GM23338 (cell line): ENCODE results near the gene AKAP9. TPM values are rescaled to one million over a fixed set of nuclear protein-coding genes. Genes with fewer than 3 reads are reported as not detected.
"Not testable (repeated sequence)": the region's sequence is repeated elsewhere in the genome, so short reads cannot be mapped to it uniquely, and the experiment has no call there.

ENCODE experiments used
- ATAC-seq: fragments of 200-7000 bp; cut with Tn5 transposase; 3 replicates; pipeline ENCODE4 v1.9.1; 2020
- DNase-seq: peaks from one replicate; pipeline ENCODE4 v3.0.0-alpha.2; 2015; ENCODE audit warnings: low spot score
- H2AFZ ChIP-seq: fragments of 200-600 bp; sonication (generic); 2 replicates; pipeline ENCODE4 v1.8.0; 2016; ENCODE audit warnings: antibody characterized with exemption, mild to moderate bottlenecking, moderate library complexity
- H3F3A ChIP-seq: fragments of 200-600 bp; sonication (generic); replicated peaks from 2 replicates; pipeline ENCODE4 v1.8.0; 2017; ENCODE audit warnings: antibody characterized with exemption, mixed run types, low read depth
- H3K27ac ChIP-seq: fragments of 200-600 bp; sonication (generic); 2 replicates; pipeline ENCODE4 v1.6.1; 2016; ENCODE audit warnings: low read depth
- H3K27me3 ChIP-seq: fragments of 200-600 bp; sonication (generic); 2 replicates; pipeline ENCODE4 v1.8.0; 2016; ENCODE audit warnings: mild to moderate bottlenecking, mixed run types, moderate library complexity; ENCODE audit not compliant: insufficient read depth
- H3K36me3 ChIP-seq: fragments of 200-600 bp; sonication (generic); 2 replicates; pipeline ENCODE4 v1.8.0; 2016; ENCODE audit warnings: mild to moderate bottlenecking; ENCODE audit not compliant: insufficient read depth
- H3K4me1 ChIP-seq: fragments of 200-600 bp; sonication (generic); 2 replicates; pipeline ENCODE4 v1.8.0; 2016; ENCODE audit warnings: mild to moderate bottlenecking, moderate library complexity; ENCODE audit not compliant: insufficient read depth
- H3K4me2 ChIP-seq: fragments of 200-600 bp; sonication (generic); 2 replicates; pipeline ENCODE4 v1.7.1; 2017; ENCODE audit warnings: mixed run types
- H3K4me3 ChIP-seq: fragments of 200-600 bp; sonication (generic); 2 replicates; pipeline ENCODE4 v1.6.1; 2016; ENCODE audit warnings: mixed run types
- H3K79me2 ChIP-seq: fragments of 200-600 bp; sonication (generic); replicated peaks from 2 replicates; pipeline ENCODE4 v1.8.0; 2017; ENCODE audit warnings: mild to moderate bottlenecking; ENCODE audit not compliant: insufficient read depth
- H3K9me2 ChIP-seq: fragments of 200-600 bp; sonication (generic); 2 replicates; pipeline ENCODE4 v1.8.0; 2017; ENCODE audit not compliant: insufficient read depth
- H4K20me1 ChIP-seq: fragments of 200-600 bp; sonication (generic); replicated peaks from 2 replicates; pipeline ENCODE4 v1.8.0; 2017; ENCODE audit warnings: mild to moderate bottlenecking; ENCODE audit not compliant: insufficient read depth
- H3K27ac Mint-ChIP-seq: 2 replicates; pipeline ENCODE4 v1.8.0; 2020; ENCODE audit warnings: inconsistent platforms, mild to moderate bottlenecking, moderate library complexity, mixed read lengths
- H3K27me3 Mint-ChIP-seq: 3 replicates; pipeline ENCODE4 v1.8.0; 2022; ENCODE audit warnings: low read depth, mild to moderate bottlenecking, moderate library complexity, mixed read lengths, inconsistent platforms; ENCODE audit not compliant: insufficient read depth, poor library complexity
- H3K36me3 Mint-ChIP-seq: 3 replicates; pipeline ENCODE4 v1.8.0; 2021; ENCODE audit warnings: low read depth, mild to moderate bottlenecking, inconsistent platforms, moderate library complexity, mixed read lengths
- H3K4me1 Mint-ChIP-seq: 3 replicates; pipeline ENCODE4 v1.8.0; 2020; ENCODE audit warnings: mild to moderate bottlenecking, inconsistent platforms, mixed read lengths
- H3K4me3 Mint-ChIP-seq: 3 replicates; pipeline ENCODE4 v1.8.0; 2021; ENCODE audit warnings: moderate library complexity, mild to moderate bottlenecking, inconsistent platforms, mixed read lengths
- H3K9me3 Mint-ChIP-seq: 3 replicates; pipeline ENCODE4 v1.8.0; 2020; ENCODE audit warnings: moderate library complexity, mild to moderate bottlenecking, inconsistent platforms, mixed read lengths
- CREB1 ChIP-seq: fragments of 250-450 bp; sonication (Bioruptor Pico); IDR thresholded peaks from 2 replicates; pipeline ENCODE4 v1.5.0; 2020; ENCODE audit warnings: low read depth, mild to moderate bottlenecking, moderate library complexity
- ETS1 ChIP-seq: IDR thresholded peaks from 2 replicates; pipeline ENCODE4 v1.6.1; 2016; ENCODE audit warnings: antibody characterized with exemption
- EZH2 ChIP-seq: fragments of 200-600 bp; sonication (generic); IDR thresholded peaks from one replicate; pipeline ENCODE4 v1.8.0; 2017; ENCODE audit warnings: antibody characterized with exemption, mild to moderate bottlenecking, low read depth; ENCODE audit not compliant: unreplicated experiment
- EZH2phosphoT487 ChIP-seq: fragments of 200-600 bp; sonication (generic); IDR thresholded peaks from one replicate; pipeline ENCODE4 v1.8.1; 2018; ENCODE audit warnings: antibody characterized with exemption; ENCODE audit not compliant: unreplicated experiment
- JUNB ChIP-seq: IDR thresholded peaks from one replicate; pipeline ENCODE4 v1.6.1; 2016; ENCODE audit warnings: antibody characterized with exemption; ENCODE audit not compliant: unreplicated experiment
- NANOG ChIP-seq: IDR thresholded peaks from 2 replicates; pipeline ENCODE4 v1.6.1; 2016; ENCODE audit warnings: antibody characterized with exemption, borderline replicate concordance
- POLR2AphosphoS5 ChIP-seq: IDR thresholded peaks from 2 replicates; pipeline ENCODE4 v1.6.1; 2016; ENCODE audit warnings: antibody characterized with exemption, low read depth
- REST ChIP-seq: IDR thresholded peaks from one replicate; pipeline ENCODE4 v1.6.1; 2018; ENCODE audit warnings: antibody characterized with exemption; ENCODE audit not compliant: unreplicated experiment
- ZNF114 ChIP-seq: fragments of 250-450 bp; sonication (Bioruptor Pico); IDR thresholded peaks from 2 replicates; pipeline ENCODE4 v1.5.0; 2020; ENCODE audit warnings: mild to moderate bottlenecking, moderate library complexity
- ZNF331 ChIP-seq: fragments of 250-450 bp; sonication (Bioruptor Pico); IDR thresholded peaks from 2 replicates; pipeline ENCODE4 v1.5.0; 2020; ENCODE audit warnings: low read depth, mild to moderate bottlenecking, moderate library complexity
- polyA plus RNA-seq: library from polyadenylated mRNA; unstranded; fragments of >200 nt; fragmentation: Nextera tagmentation; extraction: Ambion mirVana; gene quantifications from 2 replicates; pipeline ENCODE4 v1.2.1, GENCODE V29; 2016
- total RNA-seq: library from RNA; depleted of rRNA; stranded (reverse); fragments of >200 nt; shearing (Covaris generic); gene quantifications from 2 replicates; pipeline ENCODE4 v1.2.3, GENCODE V29; 2014

AKAP9 gene
- total and polyA plus RNA-seq, 2 experiments from 2014 or later: 33.5 to 67.4 TPM

GRCh38 chr7:92141161-92141560 is 200.5 kb downstream of the AKAP9 start:
- no peaks in the 10 kb centered on the region for H3K27me3 Mint-ChIP-seq
- H3K9me2 ChIP-seq: no peaks in the 10 kb centered on the region
- H3K27ac ChIP-seq: no peak overlapping the region
- H3K4me2 ChIP-seq: no peak overlapping the region
- no peaks in the 10 kb centered on the region for H3K4me1 Mint-ChIP-seq
- H3K36me3 ChIP-seq: no peaks in the 10 kb centered on the region
- no peaks in the 10 kb centered on the region for H3K79me2 ChIP-seq
- ATAC-seq (no peak), DNase-seq (no peak)
- H3K4me3 ChIP-seq: no peak overlapping the region
- H4K20me1 ChIP-seq: no peaks in the 10 kb centered on the region
- no peak for TF ChIP-seq CREB1 (CRISPR knock-in tag)
- H3K27ac Mint-ChIP-seq: no peak overlapping the region
- no peaks in the 10 kb centered on the region for H3K4me1 ChIP-seq
- no peaks in the 10 kb centered on the region; the same call in 2 of the 3 replicates for H3K36me3 Mint-ChIP-seq
- H2AFZ ChIP-seq: no peak overlapping the region
- no peaks in the 10 kb centered on the region for H3K27me3 ChIP-seq
- no peaks in the 10 kb centered on the region for H3F3A ChIP-seq
- H3K4me3 Mint-ChIP-seq: no peak overlapping the region
- H3K9me3 Mint-ChIP-seq: peaks cover 23% of the 10 kb centered on the region; the same call in 2 of the 3 replicates

GRCh38 chr7:92142791-92143190 is 202.1 kb downstream of the AKAP9 start:
- H3K36me3 ChIP-seq, H3K27me3 Mint-ChIP-seq, H3K36me3 Mint-ChIP-seq, H3K4me2 ChIP-seq, H3K9me2 ChIP-seq, H3K4me3 Mint-ChIP-seq, DNase-seq, H3F3A ChIP-seq, ATAC-seq, H3K4me1 Mint-ChIP-seq, H3K27ac Mint-ChIP-seq, H3K79me2 ChIP-seq, H3K4me1 ChIP-seq, H3K4me3 ChIP-seq, H2AFZ ChIP-seq, H4K20me1 ChIP-seq, H3K27ac ChIP-seq, H3K27me3 ChIP-seq: not testable (repeated sequence)
- H3K9me3 Mint-ChIP-seq: peaks cover 23% of the 10 kb centered on the region; the same call in 2 of the 3 replicates

GRCh38 chr7:92143192-92143880 is 202.7 kb downstream of the AKAP9 start:
- not testable (repeated sequence) for DNase-seq, ATAC-seq, H3K36me3 Mint-ChIP-seq, H3K4me2 ChIP-seq, H3K9me2 ChIP-seq, H3K27me3 ChIP-seq, H2AFZ ChIP-seq, H3K4me1 Mint-ChIP-seq, H3K36me3 ChIP-seq, H3K27ac Mint-ChIP-seq, H3K27me3 Mint-ChIP-seq, H3K4me3 Mint-ChIP-seq, H3K27ac ChIP-seq, H4K20me1 ChIP-seq, H3K79me2 ChIP-seq, H3K4me1 ChIP-seq, H3K4me3 ChIP-seq, H3F3A ChIP-seq
- H3K9me3 Mint-ChIP-seq: peaks cover 23% of the 10 kb centered on the region; the same call in 2 of the 3 replicates

- H3K36me3 ChIP-seq: no peaks in the 10 kb centered on the region
- no peak for TF ChIP-seq EZH2
- no peak for TF ChIP-seq CREB1 (CRISPR knock-in tag)
- no peak for TF ChIP-seq REST
- TF ChIP-seq ETS1: no peak
- TF ChIP-seq ZNF331 (CRISPR knock-in tag): no peak
- TF ChIP-seq NANOG: no peak
- no peak for TF ChIP-seq JUNB
- TF ChIP-seq EZH2phosphoT487: no peak
- TF ChIP-seq ZNF114 (CRISPR knock-in tag): no peak
- TF ChIP-seq POLR2AphosphoS5: no peak
Measured at GRCh38 chr7:92149736-92150239, 209.1 kb downstream of the AKAP9 start.

More at GRCh38 chr7:92149736-92150239, 209.1 kb downstream of the AKAP9 start:
- H3K36me3 Mint-ChIP-seq: no peaks in the 10 kb centered on the region
- no peaks in the 10 kb centered on the region for H3K4me1 Mint-ChIP-seq
- no peak overlapping the region for H3K27ac Mint-ChIP-seq
- no peak overlapping the region for H3K4me2 ChIP-seq
- H3K27ac ChIP-seq: no peak overlapping the region
- H2AFZ ChIP-seq: no peak overlapping the region
- no peaks in the 10 kb centered on the region for H3F3A ChIP-seq
- no peaks in the 10 kb centered on the region for H4K20me1 ChIP-seq
- ATAC-seq: no peak
- no peaks in the 10 kb centered on the region for H3K9me3 Mint-ChIP-seq
- no peaks in the 10 kb centered on the region for H3K27me3 ChIP-seq
- no peak overlapping the region for H3K4me3 Mint-ChIP-seq
- no peak overlapping the region for H3K4me3 ChIP-seq
- H3K9me2 ChIP-seq: no peaks in the 10 kb centered on the region
- no peaks in the 10 kb centered on the region for H3K4me1 ChIP-seq
- no peak for DNase-seq
- H3K79me2 ChIP-seq: no peaks in the 10 kb centered on the region
- H3K27me3 Mint-ChIP-seq: peaks cover 4% of the 10 kb centered on the region
